GM21529 (cell line): Measurements from ENCODE around the gene FHOD3.

Source experiments
- ATAC-seq: cut with Tn5 transposase; IDR thresholded peaks from one replicate; pipeline ENCODE4 v1.9.1; 2021; ENCODE audit not compliant: unreplicated experiment

FHOD3 gene

DNA sequence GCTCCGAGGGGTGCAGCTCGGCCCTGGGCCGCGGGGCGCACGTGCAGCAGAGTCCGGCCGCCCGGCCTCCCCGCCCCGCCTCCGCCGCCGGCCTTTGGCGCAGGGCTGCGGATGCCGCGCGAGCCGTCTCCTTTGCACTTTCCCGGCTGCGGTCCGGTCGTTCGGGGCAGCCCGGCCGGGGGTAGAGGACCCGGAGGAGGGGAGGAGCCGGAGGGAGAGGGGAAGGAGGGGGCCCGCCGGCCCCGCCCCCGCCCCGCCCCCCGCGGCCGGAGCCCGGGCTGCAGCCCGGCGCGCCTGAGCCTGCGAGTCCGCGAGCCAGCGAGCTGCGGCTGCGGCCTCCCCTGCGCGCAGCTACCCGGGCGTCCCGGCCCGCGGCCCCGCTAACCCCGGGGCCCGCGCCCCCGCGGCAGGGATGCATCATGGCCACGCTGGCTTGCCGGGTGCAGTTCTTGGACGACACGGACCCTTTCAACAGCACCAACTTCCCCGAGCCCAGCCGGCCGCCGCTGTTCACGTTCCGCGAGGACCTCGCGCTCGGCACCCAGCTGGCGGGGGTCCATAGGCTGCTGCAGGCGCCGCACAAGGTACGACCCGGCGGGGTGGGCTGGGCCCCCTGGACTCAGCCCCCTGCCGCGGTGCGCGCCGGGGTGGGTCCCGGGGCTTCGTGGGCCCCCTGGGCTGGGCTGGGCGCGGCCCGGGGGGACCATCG, at the start of gene FHOD3:
FHOD3 (plus strand) TSS at position 297 of the 709 bp plus-strand sequence; CDS start at position 420, 123 bp downstream.
- ATAC-seq, result peak; percentile 56

DNA sequence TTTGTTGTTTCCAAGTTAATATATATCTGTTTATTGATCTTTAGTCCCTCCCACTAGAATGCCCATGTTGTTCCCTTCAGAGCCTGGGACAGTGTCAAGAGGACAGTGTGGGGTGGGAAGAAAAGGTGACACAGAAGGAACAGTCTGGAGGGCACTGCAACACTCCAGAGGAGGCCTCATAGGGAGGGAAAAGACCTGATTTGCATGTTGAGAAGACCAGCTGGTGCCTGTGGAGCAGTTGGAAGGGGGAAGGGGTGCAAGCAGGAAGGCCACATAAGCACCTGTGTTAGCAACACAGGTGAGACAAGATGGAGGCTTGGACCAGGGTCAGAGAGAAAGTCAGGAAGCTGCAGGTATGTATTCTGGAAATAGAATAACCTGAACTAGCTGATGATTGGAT, 48.1 kb upstream of the FHOD3 start:
- ATAC-seq, result no peak

DNA sequence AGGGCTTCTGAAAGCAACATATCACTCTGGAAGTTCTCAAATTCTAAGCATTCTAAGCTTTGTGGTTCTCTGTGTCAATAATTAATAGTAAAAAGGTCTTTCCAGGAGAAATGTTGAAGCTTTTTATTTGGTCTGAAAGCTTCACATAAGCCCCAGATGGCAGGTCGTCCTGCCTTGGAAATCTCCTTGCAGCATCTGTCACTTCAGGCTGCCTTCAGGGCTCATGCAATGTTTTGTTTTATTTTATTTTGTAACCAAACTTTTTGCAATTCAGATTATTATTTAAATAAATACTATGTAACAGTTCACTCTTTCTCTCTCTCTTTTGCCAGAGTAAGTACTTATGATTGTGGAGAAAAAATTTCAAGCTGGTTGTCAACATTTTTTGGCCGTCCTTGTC, 46.7 kb upstream of the FHOD3 start:
- no peak for ATAC-seq

DNA sequence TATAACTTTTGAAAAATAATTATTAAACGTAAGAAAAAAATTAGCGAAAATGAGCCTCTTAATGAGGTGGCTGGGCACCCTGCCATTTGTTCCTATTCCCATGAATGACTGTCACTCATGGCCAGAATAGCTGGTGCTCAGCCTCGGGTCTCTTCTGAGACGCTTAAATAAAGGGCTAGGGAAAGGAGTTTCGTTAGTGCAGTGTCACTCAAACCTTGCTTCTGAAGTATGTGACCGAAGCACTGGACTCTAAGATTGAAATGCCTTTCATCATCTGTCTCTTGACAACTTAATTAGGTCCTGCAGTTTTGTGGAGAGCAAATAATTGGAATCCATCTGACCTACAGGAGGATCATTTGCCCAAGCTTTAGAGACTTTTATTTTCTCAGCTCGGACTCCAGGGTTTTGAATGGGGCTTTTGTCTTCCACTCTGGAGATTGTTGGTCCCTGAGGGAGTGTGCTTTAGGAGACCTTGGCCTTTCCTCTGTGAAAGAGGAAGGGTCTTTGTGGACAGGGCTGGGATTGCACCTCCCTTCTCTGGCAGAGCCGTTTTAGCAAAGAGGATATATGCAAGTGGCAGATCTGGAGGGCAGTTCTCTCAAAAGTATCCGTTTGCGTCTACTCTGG, 42.3 kb upstream of the FHOD3 start:
- no peak for ATAC-seq

DNA sequence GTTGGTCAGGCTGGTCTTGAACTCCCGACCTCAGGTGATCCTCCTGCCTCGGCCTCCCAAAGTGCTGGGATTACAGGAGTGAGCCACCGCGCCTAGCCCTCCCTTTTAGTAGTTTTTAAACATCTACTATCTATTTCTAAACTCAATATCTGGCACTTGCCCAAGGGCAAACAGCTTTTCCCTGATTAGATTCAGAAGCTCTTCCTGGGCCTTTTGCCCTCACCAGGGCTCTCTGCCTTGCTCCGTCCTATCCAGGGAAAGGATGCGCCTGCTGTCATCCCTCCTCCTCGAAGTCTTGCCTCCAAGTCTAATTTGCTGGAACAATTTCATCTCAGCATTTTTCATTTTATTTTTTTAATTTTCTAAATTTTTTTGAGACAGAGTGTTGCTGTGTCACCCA, 41.4 kb upstream of the FHOD3 start:
- no peak for ATAC-seq

DNA sequence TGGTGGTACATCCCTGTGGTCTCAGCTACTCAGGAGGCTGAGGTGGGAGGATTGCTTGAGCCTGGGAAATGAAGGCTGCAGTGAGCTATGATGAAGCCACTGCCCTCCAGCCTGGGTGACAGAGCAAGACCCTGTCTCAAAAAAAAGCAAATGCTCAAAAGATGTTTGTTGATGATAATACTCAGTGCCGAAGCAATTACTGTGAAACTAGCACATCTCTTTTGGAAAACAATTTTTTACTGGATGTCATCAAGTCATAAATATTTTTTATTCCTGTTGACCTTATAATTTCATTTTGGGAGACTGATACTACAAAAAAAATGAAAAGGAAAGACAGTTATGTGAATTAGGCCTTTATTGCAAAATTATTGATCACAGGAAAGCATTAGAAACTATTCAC, 34.5 kb upstream of the FHOD3 start:
- ATAC-seq, result no peak

DNA sequence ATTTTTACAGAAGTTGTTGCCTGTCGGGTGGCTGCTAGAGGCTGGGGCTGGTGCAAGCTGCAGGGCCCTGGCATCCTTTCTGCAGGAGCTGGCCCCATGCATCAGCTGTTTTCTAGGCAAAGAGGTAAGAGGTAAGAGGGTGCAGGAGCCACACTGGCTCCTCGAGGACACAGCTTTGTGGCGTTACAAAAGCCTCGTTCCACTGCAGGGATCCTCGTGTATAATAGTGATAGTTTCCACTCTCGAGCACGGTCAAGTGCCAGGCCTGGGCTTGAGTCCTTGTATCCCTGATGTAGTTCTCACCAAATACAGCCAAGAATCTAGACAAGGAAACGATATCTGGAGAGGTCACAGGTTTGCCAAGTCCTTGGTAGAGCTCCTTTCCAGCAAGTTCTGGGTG, 33.2 kb upstream of the FHOD3 start:
- ATAC-seq, result no peak

DNA sequence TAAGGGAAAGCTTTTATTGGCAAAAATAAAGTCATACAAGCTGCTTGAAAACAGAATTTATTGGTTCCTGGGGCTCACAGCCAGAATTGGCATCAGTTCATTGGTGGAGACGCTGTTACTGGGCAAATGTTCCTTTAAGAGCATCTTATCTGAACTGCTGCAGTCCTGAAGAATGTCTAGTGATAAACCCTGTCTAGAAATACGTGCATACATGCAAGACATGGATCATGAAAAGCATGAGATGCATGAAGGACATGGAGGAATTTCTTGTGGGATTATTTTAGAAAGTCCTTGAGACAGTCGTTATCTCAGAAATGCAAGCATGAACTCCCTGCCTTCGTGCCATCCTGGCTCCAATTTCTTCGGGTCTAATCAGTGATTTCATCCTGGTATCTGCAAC, 32.5 kb upstream of the FHOD3 start:
- no peak for ATAC-seq

DNA sequence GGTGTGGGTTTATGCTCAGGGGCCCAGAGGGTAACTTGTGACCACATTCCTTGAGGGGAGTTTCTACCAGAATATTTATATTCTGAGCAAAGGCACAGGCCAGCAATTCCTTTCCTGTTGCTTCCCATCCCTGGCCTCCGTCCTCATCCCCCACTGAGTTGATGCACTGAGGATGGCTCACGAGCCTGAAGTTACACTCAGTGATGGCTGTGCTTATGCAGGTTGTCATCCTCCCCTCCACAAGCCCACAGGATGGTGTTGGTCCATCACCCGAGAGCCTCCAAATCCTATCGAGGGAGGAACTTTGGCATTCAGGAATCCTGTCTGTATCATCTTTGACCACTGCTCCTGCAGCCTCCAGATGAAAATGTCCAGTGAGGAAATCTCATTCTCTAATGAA, 28.4 kb upstream of the FHOD3 start:
- no peak for ATAC-seq

DNA sequence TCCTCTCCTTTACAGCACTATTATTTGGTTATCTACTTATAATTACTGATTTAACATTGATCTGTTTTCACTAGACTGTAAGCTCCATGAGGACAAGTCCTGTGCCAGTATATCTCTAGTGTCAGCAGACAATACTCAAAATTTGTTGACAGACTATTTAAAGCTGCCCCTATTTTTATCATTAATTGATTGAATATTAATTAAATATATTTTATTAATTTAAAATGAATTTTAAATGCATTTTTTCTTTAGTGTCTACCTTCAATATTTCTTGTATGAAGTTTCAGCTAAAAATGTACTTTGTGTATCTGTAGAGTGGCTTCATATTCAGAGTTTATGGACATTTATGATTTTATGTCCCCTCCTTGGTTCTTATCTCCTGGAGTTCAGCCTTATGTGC, 26.4 kb upstream of the FHOD3 start:
- no peak for ATAC-seq

DNA sequence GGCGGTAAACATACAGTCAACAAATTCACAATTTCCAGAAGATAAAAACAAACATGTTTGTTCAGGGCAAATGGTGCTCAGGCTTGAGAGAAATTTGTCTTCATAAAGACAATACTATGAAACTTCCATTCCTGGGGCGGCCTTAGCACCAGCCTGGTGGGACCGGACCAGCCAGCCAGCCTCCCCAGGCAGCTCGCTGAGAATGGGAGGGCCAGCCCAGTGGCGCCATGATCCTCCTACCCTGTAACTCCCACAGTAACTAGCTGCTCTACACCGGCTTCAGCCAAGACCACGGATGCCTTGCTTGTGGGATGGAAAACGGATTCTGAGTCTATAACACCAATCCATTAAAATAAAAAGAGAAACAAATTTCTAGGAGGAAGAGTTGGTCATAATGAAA, 24.2 kb upstream of the FHOD3 start:
- ATAC-seq, result no peak

DNA sequence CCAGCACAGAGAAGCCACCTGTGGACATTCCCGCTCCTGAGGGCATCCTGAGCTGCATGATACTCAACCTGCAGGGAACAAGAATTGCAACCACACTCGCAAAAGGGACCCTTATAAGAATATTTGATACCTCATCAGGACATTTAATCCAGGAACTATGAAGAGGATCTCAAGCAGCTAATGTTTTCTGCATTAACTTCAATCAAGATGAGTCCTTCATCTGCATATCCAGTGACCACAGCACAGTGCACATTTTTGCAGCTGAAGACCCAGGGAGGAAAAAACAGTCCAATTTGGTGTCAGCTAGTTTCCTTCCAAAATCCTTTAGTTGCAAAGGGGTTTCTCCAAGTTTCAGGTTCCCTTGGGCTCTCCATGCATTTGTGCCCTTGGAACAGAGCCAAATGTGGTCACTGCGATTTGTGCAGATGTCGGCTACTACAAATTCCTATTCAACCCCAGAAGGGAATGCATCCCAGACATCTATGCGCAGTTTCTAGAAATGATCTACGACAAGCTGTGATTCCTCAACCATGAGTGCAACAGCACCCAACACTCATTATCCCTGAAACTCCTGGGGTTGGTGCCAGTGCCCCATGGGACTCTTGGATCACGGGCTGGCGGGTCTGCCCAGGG, 23.3 kb upstream of the FHOD3 start:
- no peak for ATAC-seq

DNA sequence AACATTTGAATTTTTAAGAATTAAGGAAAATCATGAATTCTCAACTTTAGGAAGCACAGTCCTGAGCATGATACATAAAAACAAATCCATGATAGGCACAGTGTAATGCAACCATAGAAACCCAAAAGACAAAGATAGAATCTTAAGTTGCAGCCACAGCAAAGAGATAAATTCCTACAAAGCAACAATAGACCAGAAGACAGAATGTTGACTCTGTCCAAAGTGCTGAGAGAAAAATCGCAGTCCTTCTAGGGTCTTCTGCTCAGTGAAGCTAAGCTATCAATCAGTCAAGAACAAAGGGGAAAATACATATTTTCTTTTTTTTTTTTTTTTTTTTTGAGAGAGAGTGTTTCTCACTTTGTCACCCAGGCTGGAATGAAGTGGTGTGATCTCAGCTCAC, 22.0 kb upstream of the FHOD3 start:
- no peak for ATAC-seq

DNA sequence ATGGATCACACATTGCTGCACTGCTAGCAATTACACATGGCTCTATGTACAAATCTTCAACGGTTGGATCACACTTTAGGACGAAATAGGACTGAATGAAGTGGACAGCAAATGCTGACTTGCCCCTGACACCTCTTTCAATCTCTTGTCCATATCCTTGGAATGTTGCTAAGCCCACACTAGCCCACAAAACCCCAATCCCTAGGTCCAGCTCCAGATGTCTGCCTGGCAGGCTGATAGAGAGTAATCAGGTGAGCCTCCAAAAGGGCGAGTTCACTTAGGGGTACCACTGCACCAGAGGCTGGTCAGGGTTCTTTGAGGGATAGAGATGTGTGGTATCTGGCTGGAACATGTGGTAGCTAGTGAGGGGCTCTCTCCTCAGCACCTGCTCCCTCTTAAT, 18.5 kb upstream of the FHOD3 start:
- ATAC-seq, result no peak

DNA sequence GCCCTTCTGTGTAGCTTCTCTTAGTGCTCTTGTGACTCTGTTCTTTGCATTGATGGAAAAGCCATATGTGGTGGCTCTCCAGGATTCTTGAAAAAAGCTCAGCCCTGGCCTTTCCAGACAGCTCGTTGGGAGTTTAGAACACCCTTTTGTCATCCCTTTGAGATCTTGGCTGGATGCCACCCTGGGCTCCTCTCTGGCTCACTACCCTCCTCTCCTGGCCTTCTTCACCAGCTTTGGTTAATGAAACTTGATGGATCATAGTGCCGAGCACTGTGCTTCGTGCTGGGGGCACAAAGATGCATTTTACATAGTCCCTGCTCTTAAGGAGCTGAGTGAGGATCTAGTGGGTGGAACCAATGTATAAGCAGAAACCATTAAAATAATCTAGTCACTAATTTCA, 15.6 kb upstream of the FHOD3 start:
- ATAC-seq, result no peak

DNA sequence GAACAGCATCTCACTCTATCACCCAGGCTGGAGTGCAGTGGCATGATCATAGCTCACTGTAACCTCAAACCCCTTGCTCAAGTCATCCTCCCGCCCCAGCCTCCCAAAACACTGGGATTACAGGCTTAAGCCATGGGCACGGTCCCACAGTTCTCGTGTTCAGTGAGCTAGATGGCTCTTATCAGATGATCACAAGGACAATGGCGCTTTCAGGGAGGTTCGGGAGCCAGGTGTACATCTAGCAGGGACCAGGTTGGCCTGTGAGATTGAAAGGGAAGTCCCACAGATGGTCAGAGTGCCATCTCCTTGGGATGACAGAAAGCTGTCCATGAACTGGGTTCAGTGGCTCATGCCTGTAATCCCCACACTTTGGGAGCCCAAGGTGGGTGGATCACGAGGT, 14.1 kb upstream of the FHOD3 start:
- no peak for ATAC-seq

DNA sequence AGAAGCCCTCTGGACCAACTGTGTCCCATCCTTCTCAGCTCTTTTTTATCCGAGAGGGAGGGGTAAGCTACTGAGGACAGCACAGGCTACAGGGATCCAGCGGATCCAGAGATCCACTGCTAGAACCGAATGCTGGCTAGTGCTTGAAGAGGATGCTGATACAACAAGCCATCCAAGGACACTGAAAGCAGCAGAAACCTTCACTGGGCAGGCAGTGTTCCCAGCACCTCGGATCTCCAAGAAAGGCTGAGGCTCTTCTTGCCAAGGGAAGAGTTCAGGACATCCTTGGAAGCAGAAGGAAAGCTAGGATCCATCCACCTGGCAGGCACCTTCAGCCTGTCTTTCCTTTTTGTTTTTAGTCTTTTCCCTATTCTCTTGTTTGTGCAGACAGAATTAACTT, 13.2 kb upstream of the FHOD3 start:
- ATAC-seq, result no peak

DNA sequence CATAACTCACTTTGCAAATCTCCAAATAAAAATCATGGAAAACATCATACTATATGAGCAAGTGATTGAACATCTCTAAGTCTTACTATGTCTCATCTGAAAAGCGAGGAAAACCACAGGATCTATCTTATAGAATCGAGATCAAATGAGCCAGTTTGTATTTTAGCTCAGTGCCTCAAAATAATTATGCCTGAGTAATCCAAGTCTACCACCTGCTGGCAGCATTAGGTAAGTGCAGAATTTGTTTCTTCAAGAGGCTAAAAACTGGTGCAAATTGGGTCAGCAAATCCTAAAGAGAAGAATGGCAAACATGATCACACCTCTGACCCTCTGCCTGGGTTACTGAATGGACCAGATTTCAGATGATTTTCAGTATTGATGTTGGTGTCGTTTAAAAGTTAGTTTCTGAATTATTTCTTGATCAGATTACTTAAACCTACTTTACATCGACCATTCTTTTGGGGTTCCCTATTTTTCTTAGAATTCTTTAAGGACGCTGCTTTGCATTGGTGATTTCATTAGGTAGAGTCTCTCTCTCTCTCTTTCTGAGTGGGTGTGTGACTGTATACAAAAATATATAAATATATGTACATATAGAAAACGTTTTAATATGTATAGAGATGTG, 12.7 kb upstream of the FHOD3 start:
- ATAC-seq, result no peak

DNA sequence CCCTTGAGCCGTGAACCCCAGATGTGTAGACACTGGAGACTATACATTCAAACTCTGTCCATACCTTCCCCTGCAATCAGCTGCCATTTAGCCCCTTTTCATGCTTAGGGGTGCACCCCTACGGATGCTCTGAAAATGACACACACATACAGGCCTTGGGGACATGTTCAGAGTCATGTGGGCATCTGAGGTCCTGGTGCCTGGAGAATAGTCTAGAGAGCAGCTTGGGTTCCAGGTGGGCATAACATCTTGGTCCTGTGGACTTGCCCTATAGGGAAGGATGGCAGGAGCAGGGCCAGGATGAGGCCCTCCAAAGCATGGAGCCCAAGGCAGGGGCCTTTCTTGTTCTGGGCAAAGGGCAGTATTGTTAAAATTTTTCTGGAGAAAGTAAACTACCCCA, 9.9 kb upstream of the FHOD3 start:
- no peak for ATAC-seq

DNA sequence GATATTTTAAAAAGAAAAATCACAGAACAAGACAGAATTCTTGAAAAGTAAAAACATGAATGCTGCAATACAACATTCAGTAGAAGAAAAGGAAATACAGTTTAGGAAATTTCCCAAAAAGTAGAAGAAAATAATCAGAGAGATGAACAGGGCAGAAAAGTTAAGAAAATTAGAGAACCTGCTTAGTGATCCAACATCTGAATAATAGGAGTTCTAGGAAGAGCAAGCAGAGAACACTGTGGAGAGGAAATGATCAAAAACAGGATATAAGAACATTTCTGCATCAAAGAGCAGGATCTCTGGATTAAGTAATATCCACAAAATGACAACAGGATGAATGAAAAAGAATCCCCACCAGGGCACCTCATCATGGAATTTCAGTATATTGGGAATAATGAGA, 8.8 kb upstream of the FHOD3 start:
- no peak for ATAC-seq

DNA sequence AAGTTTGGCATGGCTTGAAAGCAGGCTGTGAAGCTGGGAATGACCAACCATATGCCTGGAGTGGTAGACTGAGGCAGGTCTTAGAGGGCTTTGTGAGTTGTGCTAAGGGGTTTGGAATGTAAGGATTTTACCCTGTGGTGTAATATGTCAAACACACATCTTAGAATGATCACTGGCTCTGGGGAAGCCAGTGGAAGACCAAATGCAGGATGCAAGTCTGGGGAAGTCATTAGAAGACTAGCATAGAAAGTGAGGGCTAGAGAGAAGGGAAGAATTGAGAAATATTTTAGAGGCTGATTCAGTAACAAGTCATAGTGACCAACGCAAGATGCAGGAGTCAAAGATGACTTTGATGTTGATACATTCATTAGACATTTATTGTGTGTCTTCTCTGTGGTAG, 3.5 kb upstream of the FHOD3 start:
- no peak for ATAC-seq

DNA sequence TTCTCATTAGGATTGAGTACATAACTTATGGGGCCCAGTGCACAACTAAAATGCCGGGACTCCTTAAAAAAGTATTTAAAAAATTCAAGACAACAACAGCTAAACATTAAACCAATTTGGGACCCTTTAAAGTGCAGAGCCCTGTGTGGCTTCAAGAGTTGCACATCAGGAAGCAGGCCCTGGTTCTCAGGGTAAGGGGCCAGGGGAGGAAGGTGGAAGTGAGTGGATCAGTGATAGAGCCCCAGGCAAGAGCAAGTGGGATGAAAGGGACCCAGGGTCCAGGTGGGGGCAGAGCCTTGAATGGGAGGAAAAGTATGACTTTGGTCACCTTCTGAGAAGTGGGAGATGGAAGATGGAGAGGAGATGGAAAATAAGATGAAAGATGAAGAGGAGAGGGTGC, 2.3 kb upstream of the FHOD3 start:
- no peak for ATAC-seq
